ENCODE measurements around the gene ADPRHL1.
A peak's percentile ranks its signal among the peaks of the same experiment; 100 is the strongest.
"Not testable (repeated sequence)": the region's sequence is repeated elsewhere in the genome, so short reads cannot be mapped to it uniquely, and the experiment has no call there.

ADPRHL1 gene

GRCh38 chr13:113455384-113455783 lies 2.1 kb upstream of the ADPRHL1 start:
- no peak overlapping the region for H3K4me3 ChIP-seq (ENCODE audit: low read depth, low read length)
- TF ChIP-seq, protein P1, sequence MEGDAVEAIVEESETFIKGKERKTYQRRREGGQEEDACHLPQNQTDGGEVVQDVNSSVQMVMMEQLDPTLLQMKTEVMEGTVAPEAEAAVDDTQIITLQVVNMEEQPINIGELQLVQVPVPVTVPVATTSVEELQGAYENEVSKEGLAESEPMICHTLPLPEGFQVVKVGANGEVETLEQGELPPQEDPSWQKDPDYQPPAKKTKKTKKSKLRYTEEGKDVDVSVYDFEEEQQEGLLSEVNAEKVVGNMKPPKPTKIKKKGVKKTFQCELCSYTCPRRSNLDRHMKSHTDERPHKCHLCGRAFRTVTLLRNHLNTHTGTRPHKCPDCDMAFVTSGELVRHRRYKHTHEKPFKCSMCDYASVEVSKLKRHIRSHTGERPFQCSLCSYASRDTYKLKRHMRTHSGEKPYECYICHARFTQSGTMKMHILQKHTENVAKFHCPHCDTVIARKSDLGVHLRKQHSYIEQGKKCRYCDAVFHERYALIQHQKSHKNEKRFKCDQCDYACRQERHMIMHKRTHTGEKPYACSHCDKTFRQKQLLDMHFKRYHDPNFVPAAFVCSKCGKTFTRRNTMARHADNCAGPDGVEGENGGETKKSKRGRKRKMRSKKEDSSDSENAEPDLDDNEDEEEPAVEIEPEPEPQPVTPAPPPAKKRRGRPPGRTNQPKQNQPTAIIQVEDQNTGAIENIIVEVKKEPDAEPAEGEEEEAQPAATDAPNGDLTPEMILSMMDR (conservative IDR thresholded peaks at IDR 0.05; ENCODE audit: low read depth, low read length): no peak
- no peak for DNase-seq (ENCODE audit: low read depth)

GRCh38 chr13:113454936-113455335 lies 1.6 kb upstream of the ADPRHL1 start:
- TF ChIP-seq, protein P1 (conservative IDR thresholded peaks at IDR 0.05; ENCODE audit: low read depth, low read length): no peak

DNA sequence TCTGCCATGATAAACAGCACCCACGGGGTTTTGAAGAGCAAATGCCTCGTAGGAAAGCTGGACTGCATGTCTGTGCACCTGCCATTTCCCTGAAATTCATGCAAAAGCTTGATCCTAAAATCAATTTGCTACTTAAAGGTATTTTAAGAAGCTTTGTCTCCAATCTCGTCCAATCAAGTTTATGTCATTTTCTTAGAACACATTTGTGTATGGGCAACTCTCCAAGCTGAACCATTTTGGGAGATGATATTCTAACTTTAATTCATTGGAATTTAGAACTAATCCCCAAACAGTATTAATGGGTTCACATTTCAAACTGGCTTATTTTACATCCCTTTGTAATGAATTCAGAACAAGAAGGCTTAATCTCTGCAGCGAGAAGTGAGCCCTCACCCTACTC lies 822 bp downstream of the ADPRHL1 start:
- no peak overlapping the region for H3K4me3 ChIP-seq (ENCODE audit: low read depth, low read length)
- TF ChIP-seq, protein P1 (conservative IDR thresholded peaks at IDR 0.05; ENCODE audit: low read depth, low read length): no peak
- no peak for DNase-seq (ENCODE audit: low read depth)

More at GRCh38 chr13:113454936-113455335, 1.6 kb upstream of the ADPRHL1 start:
- H3K4me3 ChIP-seq (ENCODE audit: low read depth, low read length): no peak overlapping the region
- DNase-seq (ENCODE audit: low read depth): no peak

- TF ChIP-seq, protein P1 (conservative IDR thresholded peaks at IDR 0.05; ENCODE audit: low read depth, low read length): no peak
- no peak overlapping the region for H3K4me3 ChIP-seq (ENCODE audit: low read depth, low read length)
Measured at GRCh38 chr13:113451951-113452421, 1.3 kb downstream of the ADPRHL1 start.

DNA sequence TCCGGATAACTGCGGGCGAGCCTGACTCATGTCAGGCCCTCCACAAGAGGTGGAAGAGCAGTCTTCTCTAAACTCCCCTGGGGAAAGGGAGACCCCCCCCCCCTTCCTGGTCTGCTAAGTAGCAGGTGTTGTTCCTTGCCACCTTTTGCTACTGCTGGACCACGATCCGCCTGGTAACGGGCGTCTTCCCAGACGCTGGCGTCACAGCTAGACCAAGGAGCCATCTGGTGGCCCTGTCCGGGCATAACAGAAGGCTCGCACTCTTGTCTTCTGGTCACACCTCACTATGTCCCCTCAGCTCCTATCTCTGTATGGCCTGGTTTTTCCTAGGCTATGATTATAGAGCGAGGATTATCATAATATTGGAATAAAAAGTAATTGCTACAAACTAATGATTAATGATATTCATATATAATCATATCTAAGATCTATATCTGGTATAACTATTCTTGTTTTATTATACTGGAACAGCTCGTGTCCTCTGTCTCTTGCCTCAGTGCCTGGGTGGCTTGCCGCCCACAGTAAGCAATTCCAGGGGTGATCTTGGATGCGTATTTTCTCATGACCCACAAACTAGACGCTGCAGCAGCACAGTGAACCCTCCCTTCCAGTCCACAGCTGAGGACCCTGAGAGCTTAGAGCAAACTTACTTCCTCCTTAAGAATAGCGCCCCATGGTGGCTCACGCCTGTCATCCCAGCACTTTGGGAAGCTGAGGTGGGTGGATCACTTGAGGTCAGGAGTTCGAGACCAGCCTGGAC lies 2.2 kb downstream of the ADPRHL1 start:
- peak; percentile 37 for DNase-seq (ENCODE audit: low read depth)
- H3K4me3 ChIP-seq (ENCODE audit: low read depth, low read length): not testable (repeated sequence)
- TF ChIP-seq, protein P1 (conservative IDR thresholded peaks at IDR 0.05; ENCODE audit: low read depth, low read length): peak; percentile 49

More at GRCh38 chr13:113451951-113452421, 1.3 kb downstream of the ADPRHL1 start:
- no peak for DNase-seq (ENCODE audit: low read depth)

- DNase-seq (ENCODE audit: low read depth); H3K4me3 ChIP-seq (ENCODE audit: low read depth, low read length): not testable (repeated sequence)
Measured at GRCh38 chr13:113450348-113450744, 2.9 kb downstream of the ADPRHL1 start.

- no peak overlapping the region for H3K4me3 ChIP-seq (ENCODE audit: low read depth, low read length)
- no peak for DNase-seq (ENCODE audit: low read depth)
- TF ChIP-seq, protein P1 (conservative IDR thresholded peaks at IDR 0.05; ENCODE audit: low read depth, low read length): no peak
Measured at GRCh38 chr13:113449693-113450347, 3.5 kb downstream of the ADPRHL1 start.

Measured in choroid plexus epithelial cell (primary cell).